ENCODE measurements around the gene FRAT2.

Gene FRAT2

GRCh38 chr10:97327348-97328294, 6.9 kb downstream of the FRAT2 start:
- no peaks in the 10 kb centered on the region for H3K9me2 ChIP-seq (replicated peaks; ENCODE audit: control insufficient read depth, low read length)
- H3K36me3 ChIP-seq (ENCODE audit: control insufficient read depth, low read length): peaks cover 13% of the 10 kb centered on the region
- peaks cover 20% of the 10 kb centered on the region for H3K79me2 ChIP-seq (ENCODE audit: control insufficient read depth, low read length)
- no peak overlapping the region for H3K27ac ChIP-seq (ENCODE audit: low read depth, low read length)
- TF ChIP-seq CTCF (IDR thresholded peaks at IDR 0.05; ENCODE audit: low read depth, low read length, poor library complexity, severe bottlenecking) (no peak), EZH2phosphoT487 (IDR thresholded peaks at IDR 0.05; ENCODE audit: borderline replicate concordance, low read length) (no peak)
- no peak overlapping the region for H3K4me3 ChIP-seq (ENCODE audit: low read length)
- 0 out of 2 replicates have a peak, but pooled peaks cover 3% of the 10 kb centered on the region for H3F3A ChIP-seq (ENCODE audit: control insufficient read depth, insufficient read depth)
- peaks cover 8% of the 10 kb centered on the region for H3K4me1 ChIP-seq (ENCODE audit: control insufficient read depth, low read length)
- H4K20me1 ChIP-seq (ENCODE audit: control insufficient read depth, insufficient read depth, low read depth, low read length): no peaks in the 10 kb centered on the region
- no peaks in the 10 kb centered on the region for H3K9me3 ChIP-seq (ENCODE audit: control insufficient read depth, insufficient read depth, low read length)
- no peaks in the 10 kb centered on the region for H3K27me3 ChIP-seq (ENCODE audit: control insufficient read depth, low read length)
- H3K4me2 ChIP-seq (ENCODE audit: low read length): no peak overlapping the region

DNA sequence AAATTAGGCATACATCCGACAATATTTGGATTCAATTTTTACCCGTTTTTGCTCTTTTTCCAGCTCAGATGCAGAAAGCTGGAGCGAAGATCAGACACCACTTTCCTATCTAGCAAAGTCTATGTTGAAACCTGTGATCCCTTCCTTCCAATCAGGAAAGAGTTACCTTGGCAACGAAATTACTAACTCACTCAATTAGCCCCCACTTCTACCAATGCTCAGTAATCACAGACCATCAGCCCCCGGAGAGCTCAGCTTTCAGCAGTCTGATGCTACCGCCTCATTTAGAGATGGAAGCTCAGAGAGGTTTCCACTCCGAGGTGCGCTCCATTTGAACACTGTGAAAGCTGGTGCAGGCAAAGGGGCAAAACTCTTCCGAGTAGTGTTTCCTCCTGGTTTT, 8.8 kb downstream of the FRAT2 start:
- H3F3A ChIP-seq (ENCODE audit: control insufficient read depth, insufficient read depth): 0 out of 2 replicates have a peak, but pooled peaks cover 6% of the 10 kb centered on the region
- peaks cover 8% of the 10 kb centered on the region for H3K4me1 ChIP-seq (ENCODE audit: control insufficient read depth, low read length)
- H3K27me3 ChIP-seq (ENCODE audit: control insufficient read depth, low read length): peaks cover 7% of the 10 kb centered on the region
- TF ChIP-seq EZH2phosphoT487 (IDR thresholded peaks at IDR 0.05; ENCODE audit: borderline replicate concordance, low read length) (no peak), CTCF (IDR thresholded peaks at IDR 0.05; ENCODE audit: low read depth, low read length, poor library complexity, severe bottlenecking) (no peak)
- H3K9me3 ChIP-seq (ENCODE audit: control insufficient read depth, insufficient read depth, low read length): no peaks in the 10 kb centered on the region
- peaks cover 9% of the 10 kb centered on the region for H3K36me3 ChIP-seq (ENCODE audit: control insufficient read depth, low read length)
- peaks cover 4% of the 10 kb centered on the region for H3K79me2 ChIP-seq (ENCODE audit: control insufficient read depth, low read length)
- no peak overlapping the region for H3K4me2 ChIP-seq (ENCODE audit: low read length)
- no peaks in the 10 kb centered on the region for H4K20me1 ChIP-seq (ENCODE audit: control insufficient read depth, insufficient read depth, low read depth, low read length)
- H3K27ac ChIP-seq (ENCODE audit: low read depth, low read length): no peak overlapping the region
- H3K9me2 ChIP-seq (replicated peaks; ENCODE audit: control insufficient read depth, low read length): no peaks in the 10 kb centered on the region
- H3K4me3 ChIP-seq (ENCODE audit: low read length): no peak overlapping the region

- H3K9me2 ChIP-seq (replicated peaks; ENCODE audit: control insufficient read depth, low read length): no peaks in the 10 kb centered on the region
- H3K27me3 ChIP-seq (ENCODE audit: control insufficient read depth, low read length): peaks cover 11% of the 10 kb centered on the region
- H3K4me3 ChIP-seq (ENCODE audit: low read length): no peak overlapping the region
- no peaks in the 10 kb centered on the region for H3K36me3 ChIP-seq (ENCODE audit: control insufficient read depth, low read length)
- 0 out of 2 replicates have a peak, but pooled peaks cover 6% of the 10 kb centered on the region for H3F3A ChIP-seq (ENCODE audit: control insufficient read depth, insufficient read depth)
- TF ChIP-seq EZH2phosphoT487 (IDR thresholded peaks at IDR 0.05; ENCODE audit: borderline replicate concordance, low read length) (no peak), CTCF (IDR thresholded peaks at IDR 0.05; ENCODE audit: low read depth, low read length, poor library complexity, severe bottlenecking) (no peak)
- no peak overlapping the region for H3K4me2 ChIP-seq (ENCODE audit: low read length)
- no peak overlapping the region for H3K27ac ChIP-seq (ENCODE audit: low read depth, low read length)
- peaks cover 20% of the 10 kb centered on the region for H3K4me1 ChIP-seq (ENCODE audit: control insufficient read depth, low read length)
- H4K20me1 ChIP-seq (ENCODE audit: control insufficient read depth, insufficient read depth, low read depth, low read length): no peaks in the 10 kb centered on the region
- H3K79me2 ChIP-seq (ENCODE audit: control insufficient read depth, low read length): peaks cover 4% of the 10 kb centered on the region
- H3K9me3 ChIP-seq (ENCODE audit: control insufficient read depth, insufficient read depth, low read length): no peaks in the 10 kb centered on the region
Measured at GRCh38 chr10:97323501-97323900, 11.0 kb downstream of the FRAT2 start.
